GM12865 (cell line): ENCODE data around the gene DHRS12.

ENCODE experiments used
- DNase-seq: peaks from one replicate; pipeline ENCODE4 v3.0.0; 2010; ENCODE audit warnings: low read depth
- H3K4me3 ChIP-seq: 2 replicates; pipeline ENCODE4 v1.5.1; 2011; ENCODE audit warnings: mild to moderate bottlenecking, low read depth, low read length, control low read depth
- TF ChIP-seq, protein P1 (sequence below): IDR thresholded peaks from 2 replicates; pipeline ENCODE4 v1.5.1; 2011; ENCODE audit warnings: low read length, control low read depth, low read depth, inconsistent platforms; ENCODE audit not compliant: insufficient read depth; ENCODE audit errors: missing control alignments

The DHRS12 gene

DNA sequence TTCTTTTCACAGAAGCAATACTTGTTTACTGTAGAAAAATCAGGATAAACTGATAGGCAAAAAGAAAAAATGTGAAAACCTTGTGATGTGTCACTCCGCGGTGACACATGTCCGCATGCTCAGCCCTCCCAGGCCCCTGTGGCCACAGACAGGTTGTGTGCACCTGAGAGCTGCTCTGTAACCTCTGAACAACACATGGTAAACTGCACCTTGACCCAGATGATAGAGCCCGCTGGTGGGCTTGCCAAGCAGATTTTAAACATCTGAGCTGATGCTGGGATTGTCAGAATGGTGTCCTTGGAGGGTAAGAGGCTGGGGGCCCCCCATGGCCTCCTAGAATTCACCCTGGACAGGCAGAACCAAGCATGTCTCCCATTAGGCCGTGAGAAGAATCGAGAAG lies 33.8 kb downstream of the DHRS12 start:
- no peak for DNase-seq
- no peak overlapping the region for H3K4me3 ChIP-seq
- TF ChIP-seq, protein P1, sequence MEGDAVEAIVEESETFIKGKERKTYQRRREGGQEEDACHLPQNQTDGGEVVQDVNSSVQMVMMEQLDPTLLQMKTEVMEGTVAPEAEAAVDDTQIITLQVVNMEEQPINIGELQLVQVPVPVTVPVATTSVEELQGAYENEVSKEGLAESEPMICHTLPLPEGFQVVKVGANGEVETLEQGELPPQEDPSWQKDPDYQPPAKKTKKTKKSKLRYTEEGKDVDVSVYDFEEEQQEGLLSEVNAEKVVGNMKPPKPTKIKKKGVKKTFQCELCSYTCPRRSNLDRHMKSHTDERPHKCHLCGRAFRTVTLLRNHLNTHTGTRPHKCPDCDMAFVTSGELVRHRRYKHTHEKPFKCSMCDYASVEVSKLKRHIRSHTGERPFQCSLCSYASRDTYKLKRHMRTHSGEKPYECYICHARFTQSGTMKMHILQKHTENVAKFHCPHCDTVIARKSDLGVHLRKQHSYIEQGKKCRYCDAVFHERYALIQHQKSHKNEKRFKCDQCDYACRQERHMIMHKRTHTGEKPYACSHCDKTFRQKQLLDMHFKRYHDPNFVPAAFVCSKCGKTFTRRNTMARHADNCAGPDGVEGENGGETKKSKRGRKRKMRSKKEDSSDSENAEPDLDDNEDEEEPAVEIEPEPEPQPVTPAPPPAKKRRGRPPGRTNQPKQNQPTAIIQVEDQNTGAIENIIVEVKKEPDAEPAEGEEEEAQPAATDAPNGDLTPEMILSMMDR = no peak

DNA sequence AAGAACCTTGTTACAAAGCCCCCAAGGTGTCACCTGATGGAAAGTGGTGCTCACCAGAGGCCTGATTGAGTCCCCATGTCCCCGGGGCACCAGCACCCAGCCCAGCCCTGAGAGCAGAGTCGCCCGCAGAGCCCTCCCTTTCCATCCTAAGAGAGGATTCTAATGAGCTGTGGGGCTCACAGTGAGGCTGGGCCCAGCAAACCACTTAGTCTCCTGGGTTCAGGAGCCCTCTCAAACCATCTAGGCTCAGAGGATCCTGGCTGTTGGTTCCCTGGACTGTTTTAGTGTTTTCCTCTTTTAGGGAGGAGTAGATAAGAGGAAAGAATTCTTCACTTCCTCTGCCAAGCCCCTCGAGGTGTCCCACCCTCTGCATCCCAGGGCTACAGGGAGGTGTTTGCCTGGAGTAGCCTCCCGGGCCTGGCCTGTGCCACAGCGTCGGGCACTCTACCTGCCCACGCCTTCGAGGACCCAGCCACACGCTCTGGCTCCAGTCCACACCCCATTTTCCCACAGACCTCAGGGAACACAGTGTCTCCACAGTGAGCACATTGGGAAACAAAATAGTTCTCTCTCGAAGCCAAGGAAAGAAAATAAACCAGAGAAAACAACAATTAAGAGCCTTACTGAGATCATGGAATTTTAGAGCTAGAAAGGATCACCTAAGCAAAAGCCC lies 34.4 kb downstream of the DHRS12 start:
- DNase-seq = no peak
- TF ChIP-seq, protein P1 = no peak
- H3K4me3 ChIP-seq = no peak overlapping the region

DNA sequence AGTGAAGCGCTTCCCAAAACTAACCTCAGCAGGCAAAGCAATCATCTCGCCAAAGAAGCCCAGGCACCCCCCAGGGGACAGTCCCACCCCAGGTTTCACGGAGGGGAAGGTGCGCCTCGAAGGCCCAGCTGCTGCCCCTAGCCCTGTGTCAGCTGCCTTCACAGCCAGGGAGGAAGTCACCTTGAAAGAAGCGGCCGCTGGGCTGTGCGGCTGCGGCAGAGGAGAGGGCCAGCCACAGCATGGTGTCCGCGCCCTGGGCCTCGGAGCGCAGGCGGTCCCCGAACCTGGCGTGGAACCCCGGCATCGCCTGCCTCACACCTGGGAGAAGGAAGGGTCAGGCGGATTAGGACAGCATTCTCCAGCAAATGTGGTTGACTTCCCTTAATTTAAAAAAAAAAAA lies 35.0 kb downstream of the DHRS12 start:
- TF ChIP-seq, protein P1 = no peak
- H3K4me3 ChIP-seq = no peak overlapping the region
- no peak for DNase-seq

DNA sequence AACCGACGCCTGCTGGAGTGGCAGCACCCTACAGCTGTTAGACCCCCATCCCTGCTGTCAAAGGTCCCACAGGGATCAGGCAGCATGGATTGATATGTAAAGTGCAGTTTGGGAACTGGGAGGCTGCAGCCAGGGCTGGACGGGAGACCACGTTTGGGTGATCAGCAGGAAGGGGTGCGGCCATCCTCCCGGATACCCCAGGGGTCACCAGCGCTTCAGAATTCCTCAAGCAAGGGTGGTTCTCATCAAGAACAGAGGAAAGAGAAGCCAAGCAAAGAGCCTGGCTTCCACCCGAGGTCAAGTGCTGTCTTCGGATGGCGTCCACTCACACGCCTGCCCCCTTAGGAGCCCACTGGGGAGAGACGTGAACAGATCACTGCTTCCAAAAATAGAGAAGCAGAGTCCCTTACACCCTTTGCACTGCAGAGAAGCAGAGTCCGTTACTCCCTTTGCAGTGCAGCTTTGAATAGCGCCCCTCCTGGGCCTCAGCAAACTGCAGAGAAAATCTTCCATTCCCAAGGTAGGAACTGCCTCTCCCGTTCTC lies 35.5 kb downstream of the DHRS12 start:
- no peak for DNase-seq
- H3K4me3 ChIP-seq = no peak overlapping the region
- TF ChIP-seq, protein P1 = no peak

DNA sequence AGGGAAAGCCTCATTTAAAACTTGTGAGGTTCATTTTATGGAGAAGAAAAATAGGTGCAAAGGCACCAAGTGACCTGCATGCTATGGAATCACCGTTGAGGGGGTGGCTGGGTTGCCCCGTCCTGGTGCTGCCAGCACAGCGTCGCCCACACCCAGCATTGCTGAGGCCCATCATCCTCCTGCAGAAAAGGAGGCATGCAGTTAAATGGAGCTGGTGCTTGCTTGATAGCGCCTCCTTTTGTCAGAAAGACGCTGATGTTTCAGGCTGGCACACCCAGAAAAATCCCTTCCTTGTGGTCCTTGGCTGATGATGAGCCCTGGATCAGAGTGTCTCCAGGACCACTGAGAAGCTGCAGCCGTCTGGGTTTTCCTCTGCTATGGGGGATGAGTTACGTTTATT lies 36.9 kb downstream of the DHRS12 start:
- no peak for DNase-seq
- no peak overlapping the region for H3K4me3 ChIP-seq
- TF ChIP-seq, protein P1 = no peak

DNA sequence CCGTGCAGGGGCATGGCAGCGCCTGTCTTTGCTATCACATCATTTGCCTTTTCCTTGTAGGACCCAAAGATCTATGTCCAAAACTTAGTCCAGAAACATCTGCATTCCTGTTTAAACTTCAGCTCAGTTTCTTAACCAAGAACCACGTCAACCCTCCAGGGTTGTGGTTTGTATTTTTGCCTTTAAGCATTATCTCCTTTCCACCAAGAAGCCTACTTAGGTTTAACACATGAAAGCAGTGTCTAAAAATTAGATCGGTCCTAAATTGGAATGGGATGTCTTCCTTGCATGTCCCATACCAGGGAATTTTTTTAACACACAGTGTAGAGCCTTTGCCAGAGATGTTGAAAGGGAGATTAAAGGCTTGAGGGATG lies 38.8 kb downstream of the DHRS12 start:
- TF ChIP-seq, protein P1 = no peak
- peak; percentile 11 for DNase-seq
- H3K4me3 ChIP-seq = peak overlapping the region; percentile 50
